Measurements from ENCODE around the gene SALL2. TPM values are rescaled to one million over a fixed set of nuclear protein-coding genes. Genes with fewer than 3 reads are reported as not detected.
"Not testable (repeated sequence)": the region's sequence is repeated elsewhere in the genome, so short reads cannot be mapped to it uniquely, and the experiment has no call there.

SALL2 gene
- 1.2 TPM for polyA plus RNA-seq (2012; ENCODE audit: missing spikeins)

DNA sequence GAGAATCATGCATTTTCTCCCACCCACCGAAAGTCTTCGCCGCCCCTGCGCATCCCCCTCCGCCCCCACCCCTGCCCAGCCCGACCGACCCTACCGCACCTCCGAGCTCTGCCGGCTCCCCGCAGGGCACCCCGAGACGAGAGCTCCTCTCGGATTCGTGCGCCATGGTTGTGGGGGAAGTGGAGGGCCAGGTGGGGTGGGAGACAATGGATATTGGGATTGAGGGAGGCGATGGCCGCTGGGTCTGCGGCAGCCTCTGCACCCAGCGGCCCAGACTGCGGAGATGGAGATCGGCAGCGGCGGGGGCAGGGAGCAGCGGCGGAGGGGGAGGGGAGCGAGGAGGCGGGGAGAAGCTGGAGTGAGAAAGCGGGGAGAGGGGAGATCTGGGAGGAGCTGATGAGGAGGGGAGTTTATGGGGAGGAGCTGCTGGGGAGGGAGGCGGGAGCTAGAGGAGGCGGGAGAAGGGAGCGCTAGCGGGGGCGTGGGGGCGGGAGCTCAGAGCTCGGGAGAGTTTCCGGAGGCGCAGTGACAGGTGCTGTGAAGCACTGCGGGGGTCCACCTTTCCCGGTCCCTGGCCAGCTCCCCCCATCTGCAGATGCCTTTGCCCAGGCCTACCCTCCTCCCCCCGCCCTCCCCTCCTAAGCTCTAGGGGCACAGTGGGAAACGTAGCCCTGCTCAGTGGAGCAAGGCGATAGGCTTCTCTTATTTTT, at the start of gene SALL2:
Gene SALL2 (minus strand): TSS at position 385 of the 710 bp plus-strand sequence. CDS start 219 bp downstream, at position 166.
- TF ChIP-seq POLR2A (IDR thresholded peaks at IDR 0.05; ENCODE audit: low read depth, low read length): no peak
- TF ChIP-seq POLR2AphosphoS5 (IDR thresholded peaks at IDR 0.05; ENCODE audit: low read depth, low read length): no peak
- no peak for TF ChIP-seq TAF1 (IDR thresholded peaks at IDR 0.05; ENCODE audit: borderline replicate concordance, low read depth, low read length)
- FAIRE-seq (no peak), DNase-seq (ENCODE audit: insufficient read length) (peak; percentile 48)

DNA sequence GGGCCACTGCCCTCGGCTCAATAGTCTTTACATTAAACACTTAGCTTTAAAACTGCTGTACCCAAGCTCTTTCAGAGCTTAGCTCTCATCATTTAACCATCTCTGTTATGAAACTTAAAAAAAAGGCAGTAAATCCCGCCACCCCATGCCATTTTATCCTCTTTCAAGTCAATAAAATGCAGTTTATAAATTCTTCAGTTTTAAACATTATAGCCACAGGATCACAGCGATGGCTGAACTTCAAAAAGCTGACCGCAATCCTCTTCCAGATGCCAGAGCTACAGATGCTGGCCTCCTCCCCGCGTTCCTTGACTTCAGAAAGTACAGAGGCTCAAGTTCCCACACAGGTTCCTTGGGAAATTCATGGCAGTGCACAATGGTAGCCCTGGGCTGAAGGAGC, 49.5 kb upstream of the SALL2 start:
- DNase-seq (ENCODE audit: insufficient read length) (no peak), FAIRE-seq (no peak)
- TF ChIP-seq POLR2A (IDR thresholded peaks at IDR 0.05; ENCODE audit: low read depth, low read length) (no peak), TAF1 (IDR thresholded peaks at IDR 0.05; ENCODE audit: borderline replicate concordance, low read depth, low read length) (no peak), POLR2AphosphoS5 (IDR thresholded peaks at IDR 0.05; ENCODE audit: low read depth, low read length) (no peak)

DNA sequence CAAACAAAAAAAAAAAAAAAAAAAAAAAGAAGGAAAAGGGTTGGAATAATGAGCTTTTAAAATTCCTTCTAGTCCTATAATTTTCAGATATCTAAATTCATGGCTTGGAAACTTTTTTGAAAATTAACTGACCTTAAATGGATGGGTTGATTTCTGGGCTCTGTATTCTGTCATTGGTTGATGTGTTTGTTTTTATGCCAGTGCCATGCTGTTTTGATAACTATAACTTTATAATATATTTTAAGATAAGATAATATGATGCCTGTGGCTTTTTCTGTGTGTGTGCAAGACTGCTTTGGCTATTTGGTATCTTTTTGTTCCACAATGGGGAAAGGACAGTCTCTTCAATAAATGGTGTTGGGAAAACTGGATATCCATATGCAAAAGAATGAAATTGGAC, 46.5 kb upstream of the SALL2 start:
- FAIRE-seq (no peak), DNase-seq (ENCODE audit: insufficient read length) (no peak)
- TF ChIP-seq TAF1 (IDR thresholded peaks at IDR 0.05; ENCODE audit: borderline replicate concordance, low read depth, low read length) (no peak), POLR2AphosphoS5 (IDR thresholded peaks at IDR 0.05; ENCODE audit: low read depth, low read length) (no peak), POLR2A (IDR thresholded peaks at IDR 0.05; ENCODE audit: low read depth, low read length) (no peak)

DNA sequence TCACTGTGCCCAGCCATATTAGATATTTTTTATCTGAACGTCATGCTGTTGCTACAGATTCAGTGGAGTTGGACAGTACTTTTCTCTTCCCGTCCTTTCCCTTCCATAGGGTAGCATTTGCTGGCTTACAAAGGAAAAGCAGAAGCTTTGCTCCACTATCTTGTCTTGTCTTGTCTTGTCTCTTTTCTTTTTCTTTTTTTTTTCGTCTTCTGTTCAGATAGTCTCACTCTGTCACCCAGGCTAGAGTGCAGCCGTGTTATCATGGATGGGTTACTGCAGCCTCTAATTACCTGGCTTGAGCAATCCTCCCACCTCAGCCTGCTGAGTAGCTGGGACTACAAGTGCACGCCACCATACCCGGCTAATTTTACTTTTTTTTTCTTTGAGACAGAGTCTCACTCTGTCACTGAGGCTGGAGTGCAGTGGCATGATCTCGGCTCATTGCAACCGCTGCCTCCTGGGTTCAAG, 32.6 kb upstream of the SALL2 start:
- FAIRE-seq (no peak), DNase-seq (ENCODE audit: insufficient read length) (no peak)
- TF ChIP-seq POLR2AphosphoS5 (IDR thresholded peaks at IDR 0.05; ENCODE audit: low read depth, low read length) (no peak), TAF1 (IDR thresholded peaks at IDR 0.05; ENCODE audit: borderline replicate concordance, low read depth, low read length) (no peak), POLR2A (IDR thresholded peaks at IDR 0.05; ENCODE audit: low read depth, low read length) (no peak)

DNA sequence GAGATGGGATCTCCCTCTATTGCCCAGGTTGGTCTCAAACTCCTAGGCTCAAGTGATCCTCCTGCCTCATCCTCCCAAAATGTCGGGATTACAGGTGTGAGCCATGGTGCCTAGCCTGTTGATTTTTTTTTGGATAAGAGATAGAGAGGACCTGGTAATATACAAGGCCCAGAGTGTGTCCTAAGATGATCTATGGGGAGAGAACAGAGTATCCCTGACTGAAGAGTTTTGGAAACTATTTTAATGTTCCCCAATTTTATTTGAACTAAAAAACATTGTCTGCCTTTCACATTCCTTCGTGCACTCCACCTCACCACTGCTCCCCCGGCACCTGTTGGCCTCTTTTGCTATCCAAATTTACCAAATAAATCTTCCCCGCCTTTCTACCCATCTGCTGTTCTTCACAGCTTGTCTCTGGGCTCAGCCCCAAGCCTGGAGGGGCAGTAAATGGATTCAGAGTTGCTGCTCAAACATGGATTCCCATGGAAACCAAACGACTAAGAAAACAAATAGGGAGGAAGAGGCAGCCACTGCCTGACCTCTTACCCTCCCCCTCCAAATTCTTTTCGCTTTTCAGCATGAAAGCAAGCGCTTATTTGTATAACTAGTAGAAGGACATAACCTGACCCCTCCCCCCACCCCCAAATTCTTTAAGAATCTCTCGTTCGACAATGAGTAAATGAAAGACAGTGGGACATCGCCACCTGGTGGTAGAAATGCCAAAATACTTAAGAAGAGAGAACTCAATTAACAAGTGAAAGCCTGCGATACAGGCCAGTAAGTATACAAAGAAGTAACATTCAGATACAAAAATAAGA, 31.1 kb upstream of the SALL2 start:
- FAIRE-seq (no peak), DNase-seq (ENCODE audit: insufficient read length) (no peak)

DNA sequence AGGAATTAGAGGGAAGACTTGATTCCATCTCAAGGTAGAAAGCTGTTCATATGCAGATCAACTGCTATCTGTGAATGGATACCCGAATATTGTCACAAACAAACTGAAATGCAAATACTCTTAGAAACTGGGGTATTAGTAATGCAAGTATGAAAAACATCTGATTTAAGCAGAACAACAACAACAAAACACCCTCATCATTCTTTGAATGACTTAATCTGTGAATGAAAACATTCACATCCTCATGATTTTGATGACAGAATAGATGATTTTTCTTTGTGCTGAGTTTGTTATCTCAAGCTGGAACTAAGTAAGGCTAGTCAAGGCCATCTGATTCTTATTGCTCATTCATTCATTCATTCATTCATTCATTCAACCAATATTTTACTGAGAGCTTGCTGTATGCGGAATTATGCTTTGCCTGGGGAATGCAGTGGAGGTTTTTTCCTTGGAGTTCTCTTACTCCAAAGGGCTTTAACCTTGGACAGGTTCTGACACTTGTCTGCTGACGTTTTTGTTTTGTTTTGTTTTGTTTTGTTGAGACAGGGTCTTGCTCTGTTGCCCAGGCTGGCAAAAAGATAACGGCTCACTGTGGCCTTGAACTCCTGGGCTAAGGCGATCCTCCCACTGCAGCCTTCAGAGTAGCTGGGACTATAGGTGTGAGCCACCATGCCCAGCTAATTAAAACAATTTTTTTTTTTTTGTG, 30.4 kb upstream of the SALL2 start:
- FAIRE-seq (no peak), DNase-seq (ENCODE audit: insufficient read length) (no peak)
- no peak for TF ChIP-seq POLR2A (IDR thresholded peaks at IDR 0.05; ENCODE audit: low read depth, low read length)
- TF ChIP-seq POLR2AphosphoS5 (IDR thresholded peaks at IDR 0.05; ENCODE audit: low read depth, low read length): no peak
- TF ChIP-seq TAF1 (IDR thresholded peaks at IDR 0.05; ENCODE audit: borderline replicate concordance, low read depth, low read length): no peak

More for the DNA sequence above, 31.1 kb upstream of the SALL2 start:
- TF ChIP-seq TAF1 (IDR thresholded peaks at IDR 0.05; ENCODE audit: borderline replicate concordance, low read depth, low read length): no peak
- no peak for TF ChIP-seq POLR2A (IDR thresholded peaks at IDR 0.05; ENCODE audit: low read depth, low read length)
- TF ChIP-seq POLR2AphosphoS5 (IDR thresholded peaks at IDR 0.05; ENCODE audit: low read depth, low read length): no peak

DNA sequence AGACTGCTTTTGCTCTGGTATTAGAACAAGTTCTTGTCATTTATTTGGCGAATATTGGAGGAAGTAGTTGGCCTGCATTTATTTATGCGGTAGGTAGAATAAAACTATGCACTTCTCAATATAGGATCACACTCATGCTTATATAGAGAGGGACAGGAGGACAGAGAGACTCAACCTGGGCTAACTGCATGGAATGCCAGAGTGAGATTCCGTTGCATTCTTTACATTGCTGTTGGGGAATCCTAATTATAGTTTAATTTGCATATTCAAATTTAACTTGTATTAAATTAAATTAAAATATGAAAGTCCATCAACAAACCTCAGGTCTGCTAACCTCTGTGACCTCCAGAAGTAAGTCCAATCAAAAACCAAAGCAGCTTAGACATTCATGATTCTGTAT, 27.1 kb upstream of the SALL2 start:
- no peak for DNase-seq (ENCODE audit: insufficient read length)
- TF ChIP-seq POLR2AphosphoS5 (IDR thresholded peaks at IDR 0.05; ENCODE audit: low read depth, low read length): no peak
- TF ChIP-seq POLR2A (IDR thresholded peaks at IDR 0.05; ENCODE audit: low read depth, low read length): no peak
- TF ChIP-seq TAF1 (IDR thresholded peaks at IDR 0.05; ENCODE audit: borderline replicate concordance, low read depth, low read length): no peak
- no peak for FAIRE-seq

DNA sequence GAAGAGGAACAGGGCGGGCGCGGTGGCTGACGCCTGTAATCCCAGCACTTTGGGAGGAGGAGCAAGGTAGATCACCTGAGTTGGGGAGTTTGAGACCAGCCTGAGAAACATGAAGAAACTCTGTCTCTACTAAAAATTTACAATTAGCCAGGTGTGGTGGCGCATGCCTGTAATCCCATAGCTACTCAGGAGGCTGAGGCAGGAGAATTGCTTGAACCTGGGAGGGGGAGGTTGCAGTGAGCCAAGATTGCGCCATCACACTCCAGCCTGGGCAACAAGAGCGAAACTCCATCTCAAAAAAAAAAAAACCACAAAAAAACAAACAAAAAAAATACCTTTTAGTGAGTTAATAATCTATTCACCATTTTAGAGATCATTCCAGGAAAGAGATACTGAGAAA, 18.4 kb upstream of the SALL2 start:
- not testable (repeated sequence) for DNase-seq (ENCODE audit: insufficient read length); FAIRE-seq

DNA sequence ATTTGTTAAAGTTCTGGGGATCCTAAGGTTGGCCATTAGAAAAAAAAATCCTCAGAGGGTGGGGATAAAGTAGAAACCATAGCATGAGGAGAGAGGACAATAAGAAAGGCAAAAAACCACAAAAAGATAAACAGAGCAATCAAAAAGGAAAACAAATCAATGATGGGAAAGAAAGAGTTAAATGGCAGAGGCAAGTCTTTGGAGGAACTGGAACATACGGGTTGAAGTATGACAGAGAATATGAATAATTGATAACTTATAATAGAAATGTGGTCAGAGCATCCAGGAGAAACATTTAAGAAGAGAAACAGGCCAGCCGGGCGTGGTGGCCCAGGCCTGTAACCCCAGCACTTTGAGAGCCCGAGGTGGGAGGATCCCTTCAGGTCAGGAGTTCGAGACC, 17.8 kb upstream of the SALL2 start:
- no peak for FAIRE-seq
- no peak for DNase-seq (ENCODE audit: insufficient read length)
- TF ChIP-seq TAF1 (IDR thresholded peaks at IDR 0.05; ENCODE audit: borderline replicate concordance, low read depth, low read length) (no peak), POLR2A (IDR thresholded peaks at IDR 0.05; ENCODE audit: low read depth, low read length) (no peak), POLR2AphosphoS5 (IDR thresholded peaks at IDR 0.05; ENCODE audit: low read depth, low read length) (no peak)

DNA sequence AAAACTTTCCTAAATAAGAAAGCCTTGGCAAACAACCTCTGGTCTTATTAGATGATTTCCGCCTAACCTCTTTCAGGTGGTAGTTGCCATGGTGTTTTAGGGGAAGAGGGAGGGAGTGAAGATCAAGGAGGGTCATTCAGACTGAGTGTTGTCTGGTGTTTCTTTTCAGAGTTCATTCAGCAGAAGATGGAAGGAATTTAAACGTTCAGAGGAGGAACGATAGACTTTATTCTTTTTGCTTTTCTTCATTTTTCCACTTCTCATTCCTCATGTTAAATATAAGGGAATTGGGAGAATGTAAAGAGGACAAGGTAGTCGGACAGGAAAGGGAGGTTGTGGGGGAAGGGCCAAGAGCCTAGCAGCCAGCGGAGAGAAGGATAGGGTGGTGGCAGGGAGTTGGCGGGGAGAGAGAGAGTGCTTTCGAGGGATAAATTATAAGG, 17.4 kb upstream of the SALL2 start:
- DNase-seq (ENCODE audit: insufficient read length): no peak
- no peak for FAIRE-seq
- TF ChIP-seq POLR2A (IDR thresholded peaks at IDR 0.05; ENCODE audit: low read depth, low read length): no peak
- no peak for TF ChIP-seq POLR2AphosphoS5 (IDR thresholded peaks at IDR 0.05; ENCODE audit: low read depth, low read length)
- no peak for TF ChIP-seq TAF1 (IDR thresholded peaks at IDR 0.05; ENCODE audit: borderline replicate concordance, low read depth, low read length)

DNA sequence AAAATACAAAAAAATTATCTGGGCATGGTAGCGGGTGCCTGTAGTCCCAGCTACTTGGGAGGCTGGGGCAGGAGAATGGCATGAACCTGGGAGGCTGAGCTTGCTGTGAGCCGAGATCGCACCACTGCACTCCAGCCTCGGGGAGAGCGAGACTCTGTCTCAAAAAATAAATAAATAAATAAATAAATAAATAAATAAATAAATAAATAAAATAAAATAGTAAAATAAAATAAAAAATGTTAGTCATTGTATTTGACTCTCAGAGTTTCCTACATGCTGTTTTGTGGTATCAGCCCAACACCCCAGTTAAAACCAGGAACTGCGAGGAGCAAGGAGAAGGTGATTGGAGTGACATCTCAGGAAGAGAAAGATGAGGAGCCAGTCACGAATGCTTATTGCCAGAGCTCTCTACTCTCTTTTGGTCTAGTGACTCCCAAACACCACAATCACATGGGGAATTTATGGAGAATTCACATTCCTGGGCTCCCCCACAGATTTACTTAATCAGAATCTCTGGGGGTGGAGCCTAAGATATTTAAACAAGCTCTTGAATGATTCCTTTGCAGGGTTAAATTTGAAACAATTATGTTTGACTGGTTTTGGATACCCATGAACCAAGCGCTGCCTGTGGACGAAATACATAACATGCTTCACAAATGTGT, 15.4 kb upstream of the SALL2 start:
- no peak for DNase-seq (ENCODE audit: insufficient read length)
- TF ChIP-seq POLR2AphosphoS5 (IDR thresholded peaks at IDR 0.05; ENCODE audit: low read depth, low read length): no peak
- no peak for TF ChIP-seq POLR2A (IDR thresholded peaks at IDR 0.05; ENCODE audit: low read depth, low read length)
- no peak for TF ChIP-seq TAF1 (IDR thresholded peaks at IDR 0.05; ENCODE audit: borderline replicate concordance, low read depth, low read length)
- FAIRE-seq: no peak

Measured in GM12892 (cell line).